Ovary (tissue), 9 donors: ENCODE results near the gene RILPL2. TPM values are rescaled to one million over a fixed set of nuclear protein-coding genes. Genes with fewer than 3 reads are reported as not detected.

Experiments used
- DNase-seq, 5 donors: peaks; one replicate each; pipeline ENCODE4 v3.0.0-alpha.2; 2019 to 2020
- H3K27ac ChIP-seq, 2 donors: fragments of 200-600 bp; one replicate each; pipeline versions ENCODE4 v1.5.1 to v1.8.0; 2019 to 2022
- H3K27me3 ChIP-seq: fragments of 200-600 bp; one replicate; pipeline ENCODE4 v1.8.0; 2022
- H3K36me3 ChIP-seq: fragments of 200-600 bp; sonication (generic); one replicate; pipeline ENCODE4 v1.5.1; 2019
- H3K4me1 ChIP-seq: one replicate; pipeline ENCODE4 v1.8.1; 2013; ENCODE audit warnings: mild to moderate bottlenecking, moderate library complexity; ENCODE audit not compliant: insufficient read depth
- H3K4me3 ChIP-seq: fragments of 200-600 bp; sonication (generic); one replicate; pipeline ENCODE4 v1.5.1; 2017
- H3K9me3 ChIP-seq, 2 donors: fragments of 200-600 bp in 1 of 2; sonication (generic) in 1 of 2; one replicate each; pipeline versions ENCODE4 v1.5.1 to v1.8.1; 2013 to 2019; ENCODE audit warnings: mild to moderate bottlenecking in 1 of 2, moderate library complexity in 1 of 2
- CTCF ChIP-seq, 3 donors: fragments of 450-650 bp in 2 of 3; fragments of 200-600 bp in 1 of 3; IDR thresholded peaks; one replicate each; pipeline versions ENCODE4 v1.5.1 to v1.8.0; 2016 to 2022; ENCODE audit warnings: antibody characterized with exemption in 3 of 3, mild to moderate bottlenecking in 1 of 3
- EP300 ChIP-seq: sonication (generic); formaldehyde crosslinking; IDR thresholded peaks from one replicate; pipeline ENCODE4 v1.6.1; 2017; ENCODE audit warnings: antibody characterized with exemption
- POLR2A ChIP-seq: fragments of 450-650 bp; IDR thresholded peaks from one replicate; pipeline ENCODE4 v1.6.1; 2017; ENCODE audit warnings: antibody characterized with exemption, mild to moderate bottlenecking, moderate library complexity
- WGBS, 3 donors: extraction: QIAGEN DNeasy Blood & Tissue Kit in 1 of 3; methylation state at CpG; one replicate each; pipeline versions ENCODE4 v1.1.5 to v1.1.7; 2013 to 2017; 5-methylcytosine and 5-hydroxymethylcytosine counted together
- intact Hi-C, 4 donors: fragments of 100-400 bp; cut with DNase I; formaldehyde crosslinking; loops; one replicate each; pipeline versions ENCODE4 v1.11.0 to v1.15.1; 2022 to 2023
- polyA plus RNA-seq, 2 donors: library from polyadenylated mRNA; stranded (reverse); fragments of 200-250 nt in 1 of 2; fragments of 350-450 nt in 1 of 2; fragmentation: Illumina TruSeq in 1 of 2; extraction: RNeasy Lipid Tissue Mini Kit (QIAGEN cat#74804) in 1 of 2; gene quantifications; one replicate each; pipeline ENCODE4 v1.2.3, GENCODE V29; 2013 to 2014
- total RNA-seq, 7 donors: library from RNA; depleted of rRNA in 2 of 7; stranded (reverse); fragments of >200 nt in 2 of 7; fragmentation: NEBNext Ultra II Directional in 3 of 7; extraction: Animal tissue kit (Norgen Biotek cat#: 25700) in 3 of 7; gene quantifications; one replicate each; pipeline versions ENCODE4 v1.1.0 to v1.2.4, GENCODE V29; 2016 to 2023
- donor health status: DM: no; HTN: no; CAD: no; lungs with moderate emphysema.
- donor health status: DM: no; HTN: no; CAD: no.
- donor health status: Bipolar disorder and iron deficiency.
- donor health status: DM: yes; HTN: yes; CAD: no.
- donor health status: DM: no; HTN: no; CAD: no.
- donor health status: DM: yes; HTN: yes; CAD: no.

RILPL2 gene
- total and polyA plus RNA-seq, 9 donors = 4.6 to 8.7 (median 5.8) TPM

GRCh38 chr12:123398177-123398549 lies 38.3 kb downstream of the RILPL2 start:
- TF ChIP-seq POLR2A (no peak), CTCF (IDR thresholded peaks at IDR 0.05) (no peak), EP300 (no peak)
- no peaks in the 10 kb centered on the region for H3K36me3 ChIP-seq
- no peak overlapping the region for H3K27ac ChIP-seq
- no peak for DNase-seq
- intact Hi-C loops = no loop called here
- peaks cover 12% of the 10 kb centered on the region for H3K4me1 ChIP-seq
- H3K27me3 ChIP-seq = no peaks in the 10 kb centered on the region
- H3K4me3 ChIP-seq = no peak overlapping the region
- 58 to 65% (median 60%) methylated on average over 10 of the region's 10 CpGs for WGBS, 3 donors
- H3K9me3 ChIP-seq = no peaks in the 10 kb centered on the region

GRCh38 chr12:123397400-123397799 lies 39.1 kb downstream of the RILPL2 start:
- Histone ChIP-seq H3K27ac (no peak overlapping the region), H3K4me1 (peaks cover 12% of the 10 kb centered on the region), H3K36me3 (no peaks in the 10 kb centered on the region), H3K9me3 (no peaks in the 10 kb centered on the region), H3K4me3 (no peak overlapping the region), H3K27me3 (no peaks in the 10 kb centered on the region)
- intact Hi-C loops = no loop called here
- 65 to 78% (median 77%) methylated on average over 6 of the region's 6 CpGs for WGBS, 3 donors
- TF ChIP-seq POLR2A (no peak), CTCF (IDR thresholded peaks at IDR 0.05) (no peak), EP300 (no peak)
- DNase-seq = no peak

- intact Hi-C loops = no loop called here
- no peaks in the 10 kb centered on the region for H3K9me3 ChIP-seq
- H3K4me1 ChIP-seq = peaks cover 12% of the 10 kb centered on the region
- H3K27ac ChIP-seq = peak overlapping the region in 1 of 2 donors; percentile 29
- H3K27me3 ChIP-seq = no peaks in the 10 kb centered on the region
- H3K4me3 ChIP-seq = no peak overlapping the region
- no peak for DNase-seq
- WGBS, 3 donors = 72 to 77% (median 75%) methylated on average over 9 of the region's 9 CpGs
- TF ChIP-seq CTCF (IDR thresholded peaks at IDR 0.05) = no peak
- no peak for TF ChIP-seq POLR2A
- TF ChIP-seq EP300 = no peak
- no peaks in the 10 kb centered on the region for H3K36me3 ChIP-seq
These were observed 39.5 kb downstream of the RILPL2 start for GRCh38 chr12:123396954-123397353.

GRCh38 chr12:123396543-123396942 lies 39.9 kb downstream of the RILPL2 start:
- TF ChIP-seq POLR2A (no peak), EP300 (no peak), CTCF (IDR thresholded peaks at IDR 0.05) (no peak)
- no peaks in the 10 kb centered on the region for H3K27me3 ChIP-seq
- intact Hi-C loops = no loop called here
- H3K27ac ChIP-seq = no peak overlapping the region
- H3K36me3 ChIP-seq = no peaks in the 10 kb centered on the region
- H3K4me3 ChIP-seq = no peak overlapping the region
- no peak for DNase-seq
- 95 to 98% (median 98%) methylated on average over 2 of the region's 2 CpGs for whole genome bisulfite sequencing, 3 donors
- peaks cover 12% of the 10 kb centered on the region for H3K4me1 ChIP-seq
- no peaks in the 10 kb centered on the region for H3K9me3 ChIP-seq

- H3K4me1 ChIP-seq = peaks cover 12% of the 10 kb centered on the region
- no peaks in the 10 kb centered on the region for H3K36me3 ChIP-seq
- H3K27me3 ChIP-seq = no peaks in the 10 kb centered on the region
These were observed 41.2 kb downstream of the RILPL2 start for GRCh38 chr12:123395236-123395635.

More at GRCh38 chr12:123395236-123395635, 41.2 kb downstream of the RILPL2 start:
- WGBS, 3 donors = 79 to 89% (median 83%) methylated on average over 5 of the region's 5 CpGs
- no peak for DNase-seq
- Histone ChIP-seq H3K4me3 (no peak overlapping the region), H3K27ac (no peak overlapping the region), H3K9me3 (no peaks in the 10 kb centered on the region)
- intact Hi-C loops = no loop called here
- TF ChIP-seq EP300 (no peak), POLR2A (no peak), CTCF (IDR thresholded peaks at IDR 0.05) (no peak)
